Subcutaneous adipose tissue (tissue), 4 donors: ENCODE results near the gene PTPRN2. TPM values are rescaled to one million over a fixed set of nuclear protein-coding genes. Genes with fewer than 3 reads are reported as not detected.

Experiments
- total RNA-seq, 4 donors: library from RNA; depleted of rRNA; stranded (reverse); fragments of >200 nt; gene quantifications; one replicate each; pipeline ENCODE4 v1.1.0, GENCODE V29; 2016
- TF ChIP-seq, protein P1 (sequence below): fragments of 450-650 bp; IDR thresholded peaks from one replicate; pipeline ENCODE4 v1.5.1; 2016; ENCODE audit warnings: low read depth, mild to moderate bottlenecking, control low read depth, antibody characterized with exemption, moderate library complexity

PTPRN2 gene
- total RNA-seq, 4 donors from 2014 or later = 2.0 to 4.6 (median 3.7) TPM

DNA sequence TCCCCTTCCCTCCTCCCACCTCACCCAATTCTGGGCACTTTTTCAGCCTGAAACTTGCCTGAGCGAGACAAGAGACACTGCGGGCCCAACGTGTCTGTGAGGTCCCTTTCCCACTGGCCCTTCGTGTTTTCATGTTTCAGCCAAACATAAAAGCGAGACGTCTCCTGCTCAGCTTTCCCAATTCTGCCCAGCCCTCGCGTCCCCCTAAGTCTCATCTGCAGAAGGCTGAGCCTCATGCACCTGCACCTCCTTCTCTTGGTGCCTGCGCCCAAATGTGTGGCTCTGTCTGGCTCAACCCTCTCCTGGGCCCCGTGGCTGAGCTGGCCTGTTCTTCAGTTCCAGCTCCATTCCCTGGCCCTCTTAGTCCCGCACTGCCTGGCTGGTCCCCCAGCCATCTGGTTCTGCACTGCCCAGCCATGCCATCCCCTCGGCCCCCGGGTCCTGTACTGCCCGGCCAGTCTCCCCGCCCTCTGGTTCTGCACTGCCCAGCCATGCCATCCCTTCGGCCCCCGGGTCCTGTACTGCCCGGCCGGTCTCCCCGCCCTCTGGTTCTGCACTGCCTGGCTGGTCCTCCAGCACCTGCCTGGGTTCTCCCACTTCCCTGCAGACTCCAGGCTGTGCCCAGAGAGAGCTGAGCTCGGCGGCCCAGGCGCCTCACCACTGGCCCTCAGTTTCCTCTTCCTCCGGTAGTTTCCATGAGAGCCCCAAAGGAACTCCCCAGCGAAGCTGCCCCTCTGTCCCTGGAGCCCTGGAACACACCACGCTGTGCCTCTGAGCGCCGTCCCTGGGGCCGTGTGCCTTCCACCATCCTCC lies 1026.7 kb downstream of the PTPRN2 start:
- TF ChIP-seq, protein P1, sequence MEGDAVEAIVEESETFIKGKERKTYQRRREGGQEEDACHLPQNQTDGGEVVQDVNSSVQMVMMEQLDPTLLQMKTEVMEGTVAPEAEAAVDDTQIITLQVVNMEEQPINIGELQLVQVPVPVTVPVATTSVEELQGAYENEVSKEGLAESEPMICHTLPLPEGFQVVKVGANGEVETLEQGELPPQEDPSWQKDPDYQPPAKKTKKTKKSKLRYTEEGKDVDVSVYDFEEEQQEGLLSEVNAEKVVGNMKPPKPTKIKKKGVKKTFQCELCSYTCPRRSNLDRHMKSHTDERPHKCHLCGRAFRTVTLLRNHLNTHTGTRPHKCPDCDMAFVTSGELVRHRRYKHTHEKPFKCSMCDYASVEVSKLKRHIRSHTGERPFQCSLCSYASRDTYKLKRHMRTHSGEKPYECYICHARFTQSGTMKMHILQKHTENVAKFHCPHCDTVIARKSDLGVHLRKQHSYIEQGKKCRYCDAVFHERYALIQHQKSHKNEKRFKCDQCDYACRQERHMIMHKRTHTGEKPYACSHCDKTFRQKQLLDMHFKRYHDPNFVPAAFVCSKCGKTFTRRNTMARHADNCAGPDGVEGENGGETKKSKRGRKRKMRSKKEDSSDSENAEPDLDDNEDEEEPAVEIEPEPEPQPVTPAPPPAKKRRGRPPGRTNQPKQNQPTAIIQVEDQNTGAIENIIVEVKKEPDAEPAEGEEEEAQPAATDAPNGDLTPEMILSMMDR = no peak

GRCh38 chr7:157560258-157560654 lies 1027.4 kb downstream of the PTPRN2 start:
- TF ChIP-seq, protein P1 = no peak

- TF ChIP-seq, protein P1 = no peak
These were observed 1027.9 kb downstream of the PTPRN2 start for GRCh38 chr7:157559596-157560257.

DNA sequence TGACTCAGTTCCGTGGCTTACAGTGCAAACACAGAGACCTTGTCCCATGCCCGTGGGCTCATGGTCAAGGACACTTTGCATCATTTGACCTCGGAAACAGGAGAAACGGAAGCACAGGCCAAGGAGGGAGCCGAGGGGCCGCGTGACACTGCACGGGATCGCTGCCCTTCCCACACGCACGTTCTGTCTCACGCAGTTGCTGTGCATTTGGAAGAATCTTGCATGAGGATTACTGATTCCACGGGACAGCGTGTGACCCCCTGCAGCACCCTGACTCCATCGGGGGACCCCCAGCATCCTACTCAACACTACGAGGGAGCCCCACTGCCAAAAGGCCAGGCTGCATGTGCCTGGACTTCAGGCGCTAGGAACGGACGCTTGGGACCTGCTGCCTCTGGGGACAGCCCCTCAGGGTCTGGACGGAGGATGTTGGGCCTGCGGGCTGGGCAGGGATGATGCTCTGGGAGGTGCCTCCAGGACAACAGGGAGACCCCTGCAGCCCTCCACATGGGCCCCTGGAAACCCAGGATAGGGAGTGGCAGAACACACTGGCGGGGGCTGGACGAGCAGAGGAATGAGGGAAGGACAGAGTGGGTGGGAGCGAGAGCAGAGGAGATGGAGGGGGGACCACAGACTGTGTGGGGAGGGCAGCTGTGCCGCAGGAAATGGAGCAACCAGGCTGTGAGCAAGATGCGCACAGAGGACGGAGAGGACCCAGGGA lies 1028.6 kb downstream of the PTPRN2 start:
- TF ChIP-seq, protein P1 = no peak

GRCh38 chr7:157558516-157558874 lies 1029.1 kb downstream of the PTPRN2 start:
- TF ChIP-seq, protein P1 = no peak

DNA sequence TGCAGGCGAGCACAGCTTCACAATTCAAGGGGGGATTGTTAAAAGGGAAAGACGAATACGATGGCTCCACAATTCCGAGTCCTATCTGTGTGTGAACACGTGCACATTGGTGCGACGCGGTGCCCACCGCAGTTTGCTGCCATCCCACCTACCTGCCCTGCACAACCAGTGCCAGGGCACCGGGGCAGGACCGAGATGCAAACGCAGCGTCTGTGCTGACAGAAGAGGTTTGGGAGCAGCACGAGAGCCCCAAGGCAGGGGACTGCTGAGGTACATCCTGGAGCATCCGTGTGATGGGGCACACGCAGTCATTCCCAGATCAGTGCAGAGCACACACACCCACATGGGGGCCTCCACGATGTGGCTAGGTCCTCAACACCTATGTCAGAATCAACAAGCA lies 1029.6 kb downstream of the PTPRN2 start:
- TF ChIP-seq, protein P1 = no peak

- TF ChIP-seq, protein P1 = no peak
These were observed 1030.4 kb downstream of the PTPRN2 start for GRCh38 chr7:157557263-157557662.
